HL-60/S4 treated with retinoic acid at 250 ng/mL for 4 days and 3 days (cell line): ENCODE measurements around the gene ABHD17B.

Source experiments
- in situ Hi-C: fragments of 300-500 bp; cut with MboI; formaldehyde crosslinking; loops from 2 replicates; pipeline ENCODE4 v1.7.0; 2022; ENCODE audit warnings: low sequenced_read_pairs

ABHD17B gene

DNA sequence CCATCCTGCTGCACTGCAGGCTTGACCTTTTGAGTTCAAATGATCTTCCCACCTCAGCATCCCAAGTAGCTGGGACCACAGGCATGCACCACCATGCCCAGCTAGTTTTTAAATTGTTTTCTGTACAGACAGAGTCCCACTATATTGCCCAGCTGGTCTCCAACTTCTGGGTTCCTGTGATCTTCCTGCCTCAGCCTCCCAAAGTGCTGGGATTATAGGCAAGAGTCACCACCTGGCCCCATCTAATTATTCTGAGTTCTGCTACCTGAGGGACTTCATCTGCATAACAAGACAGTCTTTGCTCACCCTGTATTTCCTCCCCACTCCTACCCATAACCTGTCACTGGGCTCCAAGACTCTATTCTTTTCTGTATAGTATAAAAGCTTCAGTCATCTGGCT lies 88.1 kb downstream of the ABHD17B start:
- in situ Hi-C loops, result loop anchor here (25.0 kb wide), 2 partner anchors 439 to 1014 kb away; no protein-coding TSS in a partner anchor

DNA sequence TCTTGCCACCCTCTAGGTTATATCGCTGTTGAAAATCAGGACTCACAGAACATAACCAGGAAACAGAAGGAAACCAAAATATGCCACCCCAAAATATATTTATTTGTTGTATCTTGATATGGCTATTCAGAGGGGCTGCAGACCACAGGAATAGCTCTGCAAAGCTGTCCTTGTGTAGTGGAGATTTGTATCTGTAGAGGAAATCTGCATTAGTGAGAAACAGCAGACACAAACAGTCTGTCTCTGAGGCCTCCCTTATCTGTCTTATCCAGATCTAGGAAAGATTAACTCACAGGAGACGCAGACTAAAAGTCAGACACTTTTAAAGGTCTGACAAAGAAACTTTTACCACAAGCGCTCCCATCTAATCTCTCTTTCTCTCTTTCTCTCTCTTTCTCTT lies 88.5 kb downstream of the ABHD17B start:
- in situ Hi-C loops, result loop anchor here (25.0 kb wide), 2 partner anchors 440 to 1015 kb away; no protein-coding TSS in a partner anchor

DNA sequence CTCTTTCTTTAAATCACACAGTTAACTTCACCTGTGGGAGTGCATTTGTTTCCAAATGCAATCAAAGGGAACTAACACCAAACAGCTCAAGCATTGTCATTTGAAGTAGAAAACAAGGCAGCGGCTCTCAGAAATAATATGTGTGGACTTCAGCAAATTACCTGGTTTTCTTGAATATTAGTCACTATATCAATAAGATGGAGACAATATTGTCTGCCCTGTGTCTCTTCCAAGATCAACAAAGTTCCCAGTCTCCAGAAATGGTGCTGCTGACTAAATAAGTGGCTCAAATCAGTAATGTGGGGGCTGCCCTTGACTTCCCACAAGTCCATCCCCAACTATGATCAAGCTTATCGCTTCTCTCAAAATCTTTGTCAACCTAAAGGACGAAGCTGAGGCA lies 89.6 kb downstream of the ABHD17B start:
- in situ Hi-C loops, result loop anchor here (25.0 kb wide), 2 partner anchors 441 to 1016 kb away; no protein-coding TSS in a partner anchor

DNA sequence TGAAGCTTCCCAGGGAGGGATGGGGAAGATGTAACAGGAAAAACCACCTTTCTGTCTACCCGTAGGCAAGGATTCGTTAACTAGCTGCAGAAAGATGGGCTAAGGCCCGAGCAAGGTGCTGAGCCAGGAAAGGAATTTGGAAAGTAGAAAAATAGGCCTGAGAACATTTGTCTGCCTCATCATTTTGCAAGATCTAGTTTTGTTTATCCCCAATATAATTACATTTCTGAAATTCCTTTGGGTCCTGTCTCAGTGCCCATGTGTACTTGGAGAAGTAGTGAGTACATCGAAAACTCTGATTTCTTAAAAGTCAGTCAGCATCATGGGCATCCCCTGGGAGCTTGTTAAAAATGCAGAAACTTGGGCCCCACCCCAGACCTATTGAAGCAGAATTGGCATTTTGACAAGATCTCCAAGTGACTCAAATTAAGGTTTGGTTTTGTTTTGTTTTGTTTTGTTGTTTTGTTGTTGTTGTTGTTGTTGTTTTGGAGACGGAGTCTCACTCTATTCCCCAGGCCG lies 90.5 kb downstream of the ABHD17B start:
- in situ Hi-C loops, result loop anchor here (25.0 kb wide), 2 partner anchors 442 to 1017 kb away; no protein-coding TSS in a partner anchor

DNA sequence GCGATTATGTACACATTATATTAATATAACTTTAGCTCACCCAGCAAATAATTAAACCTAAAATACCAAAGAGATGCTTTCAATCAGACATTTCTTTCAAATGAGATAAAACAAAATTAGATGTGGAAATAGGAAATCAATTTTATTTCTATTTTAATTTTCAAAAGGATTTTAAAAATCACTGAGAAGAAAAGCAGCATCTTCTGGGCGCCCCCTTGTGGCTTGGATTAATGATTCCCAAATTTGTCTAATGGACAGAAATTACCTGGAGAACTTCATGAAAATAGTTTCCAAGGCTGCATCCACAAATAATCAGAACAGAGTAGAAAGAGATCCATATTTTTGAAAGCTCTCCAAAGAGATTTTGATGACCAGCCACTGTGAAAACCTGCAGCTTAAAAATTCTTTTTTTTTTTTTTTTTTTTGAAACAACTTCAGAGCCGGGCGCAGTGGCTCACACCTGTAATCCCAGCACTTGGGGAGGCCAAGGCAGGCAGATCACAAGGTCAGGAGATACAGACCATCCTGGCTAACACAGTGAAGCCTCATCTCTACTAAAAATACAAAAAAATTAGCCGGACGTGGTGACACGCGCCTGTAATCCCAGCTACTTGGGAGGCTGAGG lies 91.8 kb downstream of the ABHD17B start:
- in situ Hi-C loops, result loop anchor here (25.0 kb wide), 2 partner anchors 443 to 1018 kb away; no protein-coding TSS in a partner anchor

- in situ Hi-C loops, result loop anchor here (25.0 kb wide), 2 partner anchors 445 to 1020 kb away; no protein-coding TSS in a partner anchor
These were observed 94.0 kb downstream of the ABHD17B start for GRCh38 chr9:71816916-71817451.
